Activated naive CD8-positive, alpha-beta T cell treated with anti-CD3 and anti-CD28 coated beads, Interleukin-2, amount 50 U/mL, for 16 hours (primary cell): ENCODE measurements around the gene SFMBT2.

Source experiments
- DNase-seq: peaks from one replicate; pipeline ENCODE4 v3.0.0-alpha.2; 2020; ENCODE audit warnings: low read depth, low spot score

SFMBT2 gene

DNA sequence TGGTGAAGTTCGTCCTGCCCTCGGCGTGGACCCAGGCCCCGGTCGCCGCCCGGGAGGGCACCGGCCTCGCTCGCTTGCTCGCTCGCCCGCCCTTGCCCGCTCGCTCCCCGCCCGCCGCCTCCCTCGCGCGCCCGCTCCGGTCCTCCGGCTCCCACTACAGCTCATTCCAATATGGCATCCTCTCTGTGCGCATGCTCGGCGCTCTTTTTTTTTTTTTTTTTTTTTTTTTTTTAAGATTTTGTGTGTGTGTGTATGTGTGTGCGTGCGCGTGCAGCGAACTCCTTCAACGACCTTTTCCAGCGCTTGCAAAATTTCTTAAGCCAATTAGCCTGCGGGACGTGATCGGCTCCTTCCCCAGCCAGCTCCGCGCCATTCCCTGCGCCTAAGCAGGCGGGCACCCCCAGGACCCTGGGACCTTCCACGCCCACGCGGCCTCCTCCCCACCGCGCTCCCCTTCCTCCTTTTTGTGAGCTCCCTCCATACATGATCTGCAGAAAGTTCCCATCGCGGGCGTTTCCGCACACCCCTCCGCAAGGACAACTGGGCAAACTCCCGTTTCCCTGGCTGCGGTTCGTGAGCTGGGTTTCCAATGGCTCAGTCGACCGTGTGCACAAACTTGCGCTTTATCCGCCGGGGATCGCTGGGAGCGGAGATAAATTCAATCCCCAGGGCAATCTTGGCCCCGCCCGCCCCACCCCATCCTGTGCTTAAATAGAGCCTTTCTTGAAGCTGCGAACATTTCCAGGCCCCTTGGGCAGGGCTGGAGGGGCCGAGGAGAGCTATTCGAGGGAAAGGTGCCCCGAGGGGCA lies at the start of gene SFMBT2:
Gene SFMBT2, minus strand, starts transcription at position 173 of the 809 bp plus-strand sequence. CDS start 29,136 bp downstream, outside the sequence.
- DNase-seq, result no peak

DNA sequence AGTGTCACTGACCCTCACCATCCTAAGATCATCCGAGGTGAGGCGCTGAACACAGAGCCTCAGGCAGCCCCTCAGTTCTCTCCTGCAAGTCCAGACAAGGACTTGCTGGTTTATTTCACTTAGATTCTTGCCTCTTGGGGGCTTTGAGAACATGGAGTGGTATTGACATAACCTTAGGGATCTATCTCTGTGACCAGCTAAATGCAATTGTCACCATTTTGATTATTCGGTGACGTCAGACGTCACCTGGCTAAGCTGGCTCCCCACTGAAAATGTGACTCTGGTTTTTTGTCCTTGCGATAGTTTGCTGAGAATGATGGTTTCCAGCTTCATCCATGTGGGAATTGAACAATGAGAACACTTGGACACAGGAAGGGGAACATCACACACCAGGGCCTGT lies 49.2 kb upstream of the SFMBT2 start:
- no peak for DNase-seq

DNA sequence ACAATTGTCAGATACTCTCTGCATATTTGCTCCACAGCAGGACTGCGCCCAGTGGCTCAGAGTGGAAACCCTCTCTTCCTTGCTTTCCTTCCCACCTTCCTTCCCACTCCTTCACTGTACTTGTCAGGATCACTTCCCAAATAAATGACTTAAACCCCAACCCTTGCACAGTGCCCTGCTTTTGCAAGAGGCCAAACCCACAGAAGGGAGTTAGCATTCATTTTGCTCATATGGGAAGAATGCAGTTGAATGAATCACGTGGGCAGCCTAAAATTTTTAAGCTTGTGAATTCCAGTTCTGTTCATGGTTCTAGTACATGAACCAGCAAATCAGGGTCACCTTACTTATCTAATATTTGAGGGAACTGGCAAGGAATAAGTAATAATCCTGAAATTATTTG lies 47.7 kb upstream of the SFMBT2 start:
- no peak for DNase-seq

DNA sequence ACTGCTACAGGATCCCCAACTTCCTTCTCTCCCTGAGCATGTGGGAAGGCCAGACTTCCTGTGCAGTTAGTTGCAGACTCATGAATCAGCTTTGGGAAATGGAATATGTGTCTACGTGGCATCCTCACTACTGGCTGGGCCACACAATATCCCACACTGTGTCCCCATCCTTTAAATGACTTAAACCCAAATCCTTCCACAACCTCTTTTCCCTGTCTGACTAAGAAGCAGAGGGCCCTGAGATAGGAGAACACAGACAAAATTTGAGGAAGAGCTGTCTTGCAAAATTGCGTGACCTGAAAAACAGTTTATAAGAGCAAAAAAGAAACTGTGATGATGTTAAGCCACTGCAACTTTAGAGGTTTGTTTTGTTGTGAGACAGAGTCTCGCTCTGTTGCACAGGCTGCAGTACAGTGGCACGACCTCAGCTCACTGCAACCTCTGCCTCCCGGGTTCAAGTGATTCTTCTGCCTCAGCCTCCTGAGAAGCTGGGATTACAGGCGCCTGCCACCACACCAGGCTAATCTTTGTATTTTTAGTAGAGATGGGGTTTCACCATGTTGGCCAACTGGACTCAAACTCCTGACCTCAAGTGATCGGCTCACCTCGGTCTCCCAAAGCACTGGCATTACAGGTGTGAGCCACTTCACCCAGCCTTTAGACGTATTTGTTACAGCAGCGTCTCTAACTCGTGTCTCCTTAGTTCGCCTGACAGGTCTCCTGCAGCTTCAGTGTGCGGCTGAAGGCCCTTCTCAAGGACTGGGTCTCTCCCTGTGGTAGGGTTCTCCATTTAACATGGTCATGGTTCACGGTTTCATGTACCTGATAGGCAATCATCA lies 46.9 kb upstream of the SFMBT2 start:
- no peak for DNase-seq

DNA sequence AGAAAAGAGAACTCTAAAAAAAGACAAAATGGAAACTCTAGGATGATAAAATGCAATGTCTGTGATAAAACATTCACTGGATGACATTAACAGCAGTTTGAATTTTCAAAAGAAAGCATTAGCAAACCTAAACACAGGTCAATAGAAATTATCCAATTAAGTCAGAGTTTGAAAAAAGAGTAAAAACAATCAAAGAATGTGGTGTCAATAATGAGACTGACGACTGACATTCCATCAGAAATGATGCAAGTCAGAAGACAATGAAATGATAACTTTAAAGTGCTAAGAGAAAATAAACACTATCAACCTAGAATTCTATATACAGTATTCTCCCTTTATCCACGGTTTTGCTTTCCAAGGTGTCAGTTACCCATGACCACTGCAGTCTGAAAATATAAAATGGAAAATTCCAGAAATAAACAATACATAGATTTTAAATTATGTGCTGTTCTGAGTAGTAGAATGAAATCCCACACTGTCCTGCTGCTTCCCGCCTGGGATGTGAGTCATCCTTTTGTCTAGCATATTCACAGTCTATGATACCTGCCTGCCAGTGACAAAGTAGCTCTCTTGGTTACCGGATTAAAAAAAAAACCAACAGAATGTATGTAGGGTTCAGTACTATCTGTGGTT lies 38.3 kb upstream of the SFMBT2 start:
- DNase-seq, result no peak

DNA sequence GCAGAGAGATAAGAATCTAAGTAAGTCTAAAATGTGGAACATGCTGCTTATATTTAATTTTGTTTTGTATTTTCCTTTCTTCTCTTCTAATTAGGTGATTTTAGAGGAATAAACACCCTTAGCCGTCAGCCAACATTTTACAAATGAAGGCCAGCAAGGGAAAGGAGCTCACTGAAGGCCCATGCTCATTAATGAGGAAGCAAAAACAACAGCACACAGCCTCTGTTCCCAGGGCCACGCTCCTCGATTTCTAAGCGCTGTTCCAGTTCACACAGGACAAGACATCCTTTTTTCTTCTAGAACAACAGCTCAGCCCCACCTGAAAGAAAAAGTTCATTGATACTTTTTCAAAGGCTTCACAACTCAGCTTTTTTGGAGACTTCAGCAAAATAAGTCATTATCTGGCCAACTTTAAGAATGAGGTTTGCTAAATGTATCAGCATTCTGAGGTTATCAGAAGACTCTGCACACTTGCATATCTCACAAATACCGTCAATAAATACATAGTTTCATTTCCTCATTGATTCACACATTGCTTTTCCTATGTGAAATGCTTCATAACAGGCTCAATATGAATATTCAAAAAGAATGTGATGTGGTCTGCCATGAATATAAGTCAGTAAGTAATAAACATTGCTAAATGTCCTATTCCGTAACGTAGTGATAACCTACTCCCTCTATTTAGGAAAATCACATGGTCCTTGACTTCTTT lies 34.8 kb upstream of the SFMBT2 start:
- DNase-seq, result no peak

DNA sequence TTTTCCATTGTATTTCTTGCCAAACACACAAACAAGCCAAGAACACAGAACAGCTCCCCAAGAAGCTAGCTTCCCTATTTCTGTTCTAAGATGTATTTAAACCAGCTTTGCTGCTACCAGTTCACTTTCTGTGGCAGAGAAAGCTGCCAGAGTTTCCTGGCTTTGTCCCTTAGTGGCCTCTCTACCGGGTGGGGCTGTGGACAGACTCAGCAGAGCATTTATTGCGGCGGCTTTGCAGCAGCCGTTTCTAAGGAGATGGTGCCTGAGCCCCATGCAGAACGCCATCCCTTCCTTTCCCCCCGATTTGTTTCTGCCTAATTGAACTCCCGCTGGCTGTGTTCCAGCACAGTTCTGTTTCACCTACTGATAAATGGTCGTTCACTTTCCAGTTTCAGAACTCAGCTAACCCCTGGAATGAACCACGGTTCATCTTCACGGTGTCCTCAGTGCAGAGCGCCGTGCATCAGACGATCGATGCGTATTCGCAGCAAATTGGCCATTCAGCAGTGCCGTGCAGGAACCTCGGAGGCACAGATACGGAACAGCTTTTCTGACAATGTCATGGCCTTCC lies 33.8 kb upstream of the SFMBT2 start:
- DNase-seq, result no peak

DNA sequence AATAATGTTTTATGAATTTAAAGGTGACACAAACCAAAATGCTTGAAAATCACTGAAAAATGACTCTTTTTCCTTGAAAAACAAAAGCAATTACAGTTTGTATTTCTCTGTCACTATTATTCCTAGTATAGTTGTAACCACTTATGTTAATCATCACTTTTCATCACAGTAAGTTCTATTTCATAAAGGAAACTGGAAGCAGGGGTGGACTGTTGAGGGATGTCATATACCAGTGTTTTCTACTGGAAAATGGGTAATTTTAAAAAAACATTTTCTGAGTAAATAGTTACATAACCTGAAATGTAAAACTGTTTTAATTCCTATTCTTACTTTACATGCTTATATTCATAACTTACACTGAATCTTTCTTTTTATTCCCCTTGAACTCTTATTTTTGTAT lies 32.2 kb upstream of the SFMBT2 start:
- no peak for DNase-seq

DNA sequence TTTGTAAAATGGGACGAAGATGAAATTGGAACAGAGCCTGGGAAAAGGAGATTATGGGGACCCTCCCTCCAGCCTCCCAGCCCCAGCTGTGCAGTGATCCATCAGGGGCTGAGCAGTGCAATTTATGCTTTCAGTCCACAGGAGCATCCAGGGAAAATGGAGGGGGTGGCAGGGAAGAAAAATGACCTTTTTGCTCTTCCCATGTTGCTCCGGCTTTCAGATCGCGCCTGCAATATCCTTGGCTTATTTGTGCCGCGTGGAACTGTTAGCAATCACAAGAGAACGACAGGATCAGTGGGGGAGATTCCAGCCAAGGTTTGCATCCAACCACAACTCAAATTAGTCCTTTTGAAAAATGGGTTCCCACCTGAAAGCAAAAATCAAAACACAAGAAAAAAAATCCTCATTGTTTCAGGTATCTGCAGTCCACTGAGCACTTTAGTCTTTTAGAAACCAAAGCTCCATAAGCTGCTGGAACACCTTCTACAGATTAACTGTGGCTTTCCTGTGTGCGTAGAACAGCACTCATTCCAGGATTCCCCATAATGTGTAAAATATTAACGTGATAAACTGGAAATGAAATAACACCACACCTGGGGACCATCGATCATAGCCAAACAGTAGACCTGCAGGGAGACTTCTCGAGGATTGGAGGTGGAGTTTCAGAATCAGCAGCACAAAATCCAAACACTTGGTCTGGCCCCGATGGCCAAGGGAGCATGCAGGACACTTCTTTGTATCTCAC lies 30.7 kb upstream of the SFMBT2 start:
- no peak for DNase-seq

DNA sequence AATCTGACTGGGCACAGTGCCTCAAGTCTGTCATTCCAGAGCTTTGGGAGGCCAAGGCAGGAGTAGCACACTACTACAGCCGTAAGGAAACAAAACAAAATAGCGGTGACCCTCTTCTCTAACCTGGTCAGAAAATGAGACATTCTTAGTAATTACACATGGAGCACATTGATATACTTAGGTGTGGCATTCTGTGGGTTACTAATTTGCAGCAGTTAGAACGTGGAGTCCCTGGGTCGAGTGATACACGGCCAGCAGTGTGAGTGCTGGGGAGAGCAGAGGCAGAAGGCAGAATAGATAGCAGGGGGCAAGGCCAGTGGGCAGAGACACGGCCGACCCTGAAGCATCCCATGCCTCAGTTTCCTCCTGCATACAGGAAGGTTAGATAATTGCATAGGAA lies 28.9 kb upstream of the SFMBT2 start:
- DNase-seq, result no peak

DNA sequence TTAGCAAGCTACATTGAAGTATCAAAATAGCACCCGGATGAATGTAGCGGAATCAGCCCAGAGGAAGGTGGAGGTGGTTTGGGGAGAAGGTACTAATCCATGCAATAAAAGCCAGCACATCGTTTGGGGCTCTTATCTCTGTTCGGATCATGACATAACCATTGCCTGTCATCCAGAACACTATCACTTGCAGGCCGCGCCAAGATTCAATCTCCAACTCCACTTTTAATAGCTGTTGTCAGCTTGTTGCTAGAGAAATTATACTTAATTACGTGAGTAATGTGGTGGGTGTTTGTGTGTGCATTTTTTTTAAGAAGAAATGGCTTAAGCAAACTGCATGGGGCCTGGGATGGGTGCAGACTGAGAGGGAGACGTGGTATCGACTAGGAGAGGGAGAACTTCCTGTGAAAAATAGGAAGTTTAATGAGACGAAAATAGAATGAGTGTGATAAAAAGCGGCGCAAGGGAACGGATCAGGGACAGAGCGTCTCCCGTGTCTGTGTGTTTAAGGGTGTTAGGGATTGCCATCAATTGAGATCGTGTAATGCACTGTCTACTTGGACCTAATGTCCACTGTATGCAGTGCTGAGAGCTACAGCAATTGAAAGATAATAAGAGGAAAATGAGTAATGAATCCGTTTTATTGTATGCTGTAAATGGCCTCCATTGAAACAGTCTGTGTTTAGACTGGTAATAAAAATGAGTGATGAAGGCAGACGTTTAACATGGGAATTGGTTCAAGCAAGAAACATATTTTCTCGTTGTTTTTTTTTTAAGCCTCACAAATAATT lies 27.6 kb upstream of the SFMBT2 start:
- no peak for DNase-seq

DNA sequence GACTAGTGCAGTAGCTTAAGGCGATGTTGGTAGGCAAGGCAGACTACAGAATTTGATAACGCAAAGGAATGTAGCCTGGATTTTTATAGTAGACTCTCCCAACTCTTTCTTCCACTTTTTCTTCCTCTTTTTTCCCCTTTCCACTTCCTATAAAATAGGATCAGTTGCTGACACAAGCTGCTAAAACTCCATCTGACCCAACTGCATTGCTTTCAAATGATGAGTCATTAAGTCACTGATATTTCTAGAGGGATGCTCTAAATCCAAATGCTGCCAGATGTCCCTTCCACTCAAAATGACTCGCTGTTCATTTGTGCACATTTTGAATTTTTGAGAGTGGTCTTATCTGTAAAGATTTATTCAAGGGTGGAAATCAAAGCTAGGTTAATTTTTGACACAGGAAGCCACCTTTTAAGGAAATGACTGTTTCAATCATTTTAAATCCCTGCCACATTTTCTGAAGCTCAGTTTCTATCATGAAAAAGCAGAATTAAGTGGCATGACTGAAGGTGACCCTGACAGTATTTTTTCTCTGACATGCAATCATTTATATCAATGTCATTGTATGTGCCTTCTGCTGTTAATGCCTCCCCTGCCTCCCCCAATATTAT lies 25.8 kb upstream of the SFMBT2 start:
- DNase-seq, result no peak

DNA sequence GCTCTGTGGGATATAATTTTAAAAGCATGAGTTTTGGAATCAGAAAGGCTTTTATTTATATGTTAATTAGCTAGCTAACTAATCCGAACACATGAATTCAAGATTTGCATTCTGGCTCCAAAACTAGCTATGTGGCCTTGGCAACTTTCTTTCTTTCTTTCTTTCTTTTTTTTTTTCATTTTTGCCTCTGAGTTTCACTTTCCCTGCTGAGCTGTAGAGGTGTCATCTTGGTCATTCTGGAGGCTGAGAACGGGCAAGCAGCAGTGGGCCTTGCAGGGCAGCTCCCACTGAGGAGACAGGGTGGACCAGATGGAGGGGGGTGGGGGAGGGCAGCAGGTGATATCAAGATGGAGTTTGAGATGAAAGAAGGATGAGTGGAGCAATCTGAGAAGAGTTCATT lies 24.8 kb upstream of the SFMBT2 start:
- no peak for DNase-seq

DNA sequence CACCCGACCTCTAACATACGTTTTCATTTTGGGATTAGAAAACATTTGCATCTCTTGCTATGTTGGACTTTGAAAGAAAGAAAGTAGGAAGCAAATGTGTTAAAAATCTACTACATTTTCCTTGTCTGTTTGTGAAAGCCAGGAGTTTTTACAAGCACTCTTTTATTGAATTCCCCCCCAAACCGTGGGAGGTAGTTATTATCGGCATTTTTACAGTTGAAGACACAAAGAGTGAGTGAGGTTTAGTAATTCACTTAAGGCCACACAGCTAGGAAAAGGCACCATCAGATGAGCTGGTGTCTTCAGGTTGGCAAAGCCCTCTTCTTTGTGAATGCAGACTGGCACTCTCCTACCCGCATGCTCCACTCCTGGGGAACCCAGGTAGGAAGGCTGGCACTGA lies 23.5 kb upstream of the SFMBT2 start:
- no peak for DNase-seq

DNA sequence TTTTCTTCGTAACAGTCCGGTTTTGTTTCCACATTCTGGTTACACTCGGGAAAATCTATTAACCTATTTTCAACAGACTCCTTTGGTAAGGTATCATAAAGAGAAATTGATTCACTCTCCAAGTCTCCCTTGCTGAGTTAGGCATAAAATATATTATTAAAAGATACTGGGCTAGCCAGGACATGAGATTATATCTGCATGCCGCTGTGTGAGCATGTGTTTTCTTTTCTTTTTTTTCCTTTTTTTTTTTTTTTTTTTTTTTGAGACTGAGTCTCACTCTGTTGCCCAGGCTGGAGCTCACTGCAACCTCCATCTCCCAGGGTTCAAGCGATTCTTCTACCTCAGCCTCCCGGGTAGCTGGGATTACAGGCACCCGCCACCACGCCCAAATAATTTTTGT lies 23.0 kb upstream of the SFMBT2 start:
- DNase-seq, result no peak

DNA sequence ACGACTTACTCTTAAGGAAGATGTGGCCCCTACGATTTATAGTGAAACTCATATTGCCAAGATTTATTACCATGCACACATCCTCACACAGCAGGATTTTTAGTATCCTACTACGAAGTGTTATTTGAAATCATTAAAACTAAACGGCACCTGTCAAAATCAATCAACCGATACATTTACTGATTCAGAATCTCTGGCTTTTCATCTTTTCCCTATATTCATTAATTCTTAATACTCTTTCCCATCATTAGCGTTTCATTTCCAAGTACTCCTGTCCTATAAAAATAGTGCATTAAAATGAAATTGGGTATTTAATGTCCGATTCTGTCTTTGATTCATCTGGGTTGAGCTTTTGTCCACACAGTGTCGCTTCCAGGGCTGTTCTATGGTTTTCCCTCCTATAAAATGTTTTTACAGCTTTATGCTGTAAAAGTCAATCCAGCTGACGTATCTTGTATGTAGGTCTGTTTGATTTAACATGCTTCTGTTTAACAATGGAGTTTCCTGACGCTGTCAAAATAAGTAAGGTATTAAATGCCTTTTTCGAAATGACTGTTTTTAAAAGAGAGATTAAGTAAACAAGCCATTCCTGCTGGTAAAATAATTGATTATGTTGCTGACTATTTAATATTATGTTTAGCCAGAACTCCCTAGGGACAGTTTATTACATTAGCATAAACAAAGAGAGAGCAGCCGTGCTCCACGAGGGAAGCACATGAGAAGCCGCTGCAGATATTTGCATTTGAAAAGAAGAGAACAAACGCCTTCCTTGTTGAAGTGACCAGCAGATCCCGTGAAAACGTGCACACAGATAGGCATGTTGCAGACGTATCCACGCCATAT lies 22.3 kb upstream of the SFMBT2 start:
- DNase-seq, result no peak

DNA sequence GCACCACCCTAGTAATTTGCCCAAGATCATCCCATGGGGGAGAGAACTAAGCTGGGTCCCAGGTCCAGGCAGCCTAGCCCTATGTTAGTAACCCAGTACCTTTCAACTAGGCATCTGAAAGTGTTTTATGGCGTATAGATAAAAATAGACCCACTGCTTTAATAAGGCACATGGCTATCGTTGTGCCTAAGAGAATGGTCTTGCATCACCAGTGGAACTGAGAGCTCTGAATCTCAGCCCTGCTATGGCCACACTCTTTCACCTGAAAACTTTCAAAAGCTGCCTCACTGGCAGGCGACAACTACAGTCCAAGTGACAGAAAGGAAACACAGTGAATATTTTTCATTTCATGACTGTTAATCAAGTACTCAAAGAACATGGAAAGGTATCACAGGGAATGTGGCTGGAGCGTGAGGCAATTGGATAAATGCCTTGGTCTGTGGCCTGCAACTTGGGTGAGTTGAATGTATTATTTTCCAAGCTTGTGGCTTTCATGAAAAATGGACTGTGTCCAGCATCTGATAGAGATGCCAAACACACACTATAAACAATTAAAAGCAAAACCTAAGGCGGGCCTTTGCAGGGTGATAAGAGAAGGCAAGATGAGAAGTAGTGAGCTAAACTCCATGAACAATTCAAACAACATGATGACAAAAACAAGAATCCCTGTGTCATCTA lies 18.0 kb upstream of the SFMBT2 start:
- no peak for DNase-seq

DNA sequence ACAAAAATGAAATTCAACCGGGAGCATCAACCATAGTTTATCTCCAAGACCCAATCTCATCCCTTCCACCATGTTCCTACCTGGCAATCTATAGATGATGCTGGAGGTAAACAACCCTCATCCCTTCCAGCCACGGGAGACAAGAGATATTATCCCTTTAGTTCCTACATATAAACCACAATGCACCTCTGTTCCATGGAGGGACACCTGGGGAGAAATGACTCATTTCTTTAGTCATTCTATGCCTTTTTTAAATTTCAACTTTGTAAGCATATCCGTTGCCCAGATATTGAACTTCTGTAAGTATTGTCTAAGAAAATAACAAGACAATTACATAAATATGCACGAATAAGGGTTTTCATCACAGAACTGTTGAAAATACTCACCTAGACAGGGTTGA lies 15.5 kb upstream of the SFMBT2 start:
- DNase-seq, result no peak
